Right hindlimb (tissue), 1 donor: ENCODE data around the gene OMA1.
A peak's percentile ranks its signal among the peaks of the same experiment; 100 is the strongest.
"Not testable (repeated sequence)": the region's sequence is repeated elsewhere in the genome, so short reads cannot be mapped to it uniquely, and the experiment has no call there.

Experiments used
- DNase-seq: peaks from one replicate; pipeline ENCODE4 v3.0.0-alpha.2; 2018

Gene OMA1

DNA sequence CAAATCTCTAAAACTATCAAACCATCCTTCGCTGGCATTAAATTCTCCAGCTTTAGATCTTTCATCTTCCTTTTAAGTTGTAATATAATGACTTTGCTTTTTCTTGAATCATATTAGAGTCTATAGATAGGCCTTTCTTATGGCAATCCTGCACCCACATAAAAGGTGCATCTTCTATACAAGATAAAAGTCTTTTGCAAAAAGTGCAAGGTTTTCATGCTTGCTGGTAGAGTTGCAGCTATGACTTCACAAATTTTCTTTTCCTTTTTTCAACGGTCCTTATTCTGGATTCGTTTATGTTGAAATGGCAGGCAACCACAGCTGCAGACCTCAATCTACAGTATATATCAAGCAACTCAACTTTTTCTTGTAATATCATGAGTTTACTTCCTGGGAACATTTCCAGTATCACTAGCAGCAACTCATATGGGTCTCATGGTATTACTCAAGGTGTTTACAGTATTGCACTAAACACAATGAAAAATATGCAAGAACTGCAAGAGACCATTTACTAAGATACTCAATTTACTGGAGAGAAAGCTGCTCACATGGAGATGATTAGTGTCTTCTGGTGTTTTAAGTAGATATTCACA lies 22.1 kb downstream of the OMA1 start:
- no peak for DNase-seq

DNA sequence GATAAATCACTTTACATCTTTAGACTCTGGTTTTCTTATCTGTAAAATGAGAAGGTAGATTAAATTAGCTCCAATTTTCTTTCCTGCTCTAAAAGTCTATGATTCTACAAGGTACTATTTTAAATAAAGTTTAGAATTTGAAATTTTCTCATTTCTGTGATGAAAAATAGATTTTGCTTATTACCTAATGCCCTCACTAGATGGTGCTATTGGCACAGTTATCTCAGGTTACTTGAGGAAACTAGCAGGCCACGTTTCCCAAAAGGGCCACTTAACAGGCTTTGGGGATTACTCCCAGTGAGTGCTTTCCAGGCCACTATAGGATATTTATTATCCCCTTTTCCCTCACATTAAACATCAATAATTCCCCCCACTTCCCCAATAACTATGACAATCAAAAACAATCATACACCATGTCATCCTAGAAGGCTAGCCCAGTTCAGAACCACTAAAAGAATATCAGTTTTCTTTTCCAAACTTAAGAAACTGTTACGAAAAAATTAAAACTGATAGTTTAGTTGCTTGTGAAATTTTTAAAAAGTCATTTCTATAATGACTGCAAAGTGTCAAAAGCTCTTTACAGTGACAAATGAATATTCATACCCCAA lies 30.6 kb downstream of the OMA1 start:
- peak; percentile 20 for DNase-seq

DNA sequence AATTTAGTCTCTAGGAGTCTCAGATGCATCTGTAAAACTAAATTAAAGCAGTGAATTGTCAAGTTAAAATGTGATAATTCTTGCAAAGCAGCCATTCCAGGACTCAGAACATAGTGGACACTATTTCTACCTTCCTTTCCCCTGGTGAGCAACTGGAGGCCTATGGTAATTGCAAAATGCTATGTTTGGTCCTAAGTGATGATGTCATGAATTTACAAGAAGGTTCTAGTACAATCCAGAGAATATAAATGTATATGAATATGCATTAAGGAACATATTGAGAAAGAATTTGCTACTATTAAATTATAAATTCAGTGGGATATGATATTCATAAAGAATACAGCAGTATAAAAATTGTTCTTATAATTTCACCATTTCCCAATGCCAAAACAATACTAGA lies 32.6 kb downstream of the OMA1 start:
- DNase-seq: no peak

DNA sequence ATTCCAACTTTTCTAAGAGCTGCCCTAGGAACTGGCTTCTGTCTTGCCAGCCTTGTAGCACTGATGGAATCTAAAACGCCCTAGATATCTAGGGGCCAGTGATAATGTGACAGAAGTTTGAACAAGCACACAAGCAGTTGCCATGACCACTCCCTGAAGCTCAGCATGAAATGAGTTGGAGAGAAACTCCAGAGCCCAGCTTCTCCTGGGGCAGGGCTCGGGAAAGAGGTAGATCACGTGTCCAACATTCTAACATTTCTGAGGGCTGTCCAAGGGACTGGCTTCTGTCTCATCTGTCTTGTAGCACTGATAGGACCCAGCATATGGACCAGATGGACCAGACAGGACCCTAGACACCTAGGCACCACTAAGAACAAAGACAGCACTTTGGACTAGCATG lies 37.9 kb downstream of the OMA1 start:
- no peak for DNase-seq

DNA sequence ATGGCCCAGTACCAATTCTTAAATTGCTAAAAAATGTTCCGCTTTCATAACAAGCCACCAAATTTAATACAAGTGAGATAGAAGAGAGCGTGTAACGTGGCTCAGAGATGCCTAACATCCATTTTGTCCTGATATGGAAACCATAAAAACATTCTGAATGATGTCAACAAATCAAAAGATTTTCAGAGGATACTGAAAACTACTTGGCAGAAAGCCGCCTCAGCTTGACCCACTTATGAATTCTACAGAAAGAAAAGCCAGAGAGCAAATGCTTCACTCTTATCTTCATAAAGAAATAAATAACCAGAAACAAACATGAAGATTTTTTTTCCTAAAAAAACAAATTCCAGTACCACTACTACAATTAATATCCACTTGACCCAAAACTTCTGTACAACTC lies 41.2 kb downstream of the OMA1 start:
- DNase-seq: no peak

DNA sequence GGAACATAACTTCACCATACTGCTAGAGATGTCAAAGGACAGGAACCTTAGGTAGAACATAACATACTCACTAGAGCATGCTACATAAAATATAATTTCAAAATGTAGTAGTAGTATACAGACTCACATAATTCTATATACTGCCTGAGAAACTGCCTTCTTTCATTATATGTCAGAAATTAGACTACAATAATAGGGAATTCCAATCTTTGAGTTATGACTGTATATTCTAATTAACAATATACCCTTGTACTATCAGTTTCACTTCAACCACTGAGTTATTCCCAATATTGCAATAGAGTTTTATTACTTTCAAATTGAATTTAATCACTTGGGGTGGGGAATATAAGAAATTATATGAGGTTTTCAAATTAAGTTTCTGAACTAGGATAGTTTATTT lies 44.0 kb downstream of the OMA1 start:
- DNase-seq: no peak

DNA sequence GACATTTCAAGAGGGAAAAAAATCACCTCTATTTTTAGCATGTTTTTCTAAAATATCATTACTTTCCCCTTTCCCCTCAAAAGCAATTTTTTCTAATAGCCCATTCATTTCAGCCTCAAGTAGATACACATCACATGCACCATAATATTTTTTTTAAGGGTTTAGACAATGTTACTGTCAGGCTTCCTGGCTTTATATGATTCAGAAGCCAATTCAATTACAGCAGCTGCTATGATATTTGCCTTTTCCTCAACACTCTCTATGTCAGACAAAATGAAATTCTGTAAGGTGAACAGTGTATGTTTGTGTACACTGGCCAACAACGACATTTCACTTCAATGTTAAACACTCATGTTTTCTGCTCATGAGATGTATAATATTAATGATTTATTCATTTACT lies 46.5 kb downstream of the OMA1 start:
- no peak for DNase-seq

DNA sequence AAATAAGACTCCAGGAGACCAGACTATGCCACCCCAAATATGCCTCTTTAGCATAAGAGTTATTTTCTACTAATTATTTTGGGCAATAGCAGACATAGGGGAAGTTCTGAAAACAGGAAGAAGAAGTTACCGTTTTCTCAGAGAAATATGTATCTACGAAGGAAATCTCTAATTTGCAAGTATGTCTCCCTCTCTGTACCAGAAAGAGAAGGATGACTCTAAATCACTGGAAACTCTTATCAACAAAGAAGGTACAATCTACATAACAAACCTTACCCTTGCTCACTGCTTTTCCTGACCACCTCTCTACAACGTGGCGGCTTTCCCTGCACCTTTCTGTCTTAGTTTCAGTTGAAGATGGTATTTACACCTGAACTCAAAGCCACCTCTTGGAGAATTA lies 49.0 kb downstream of the OMA1 start:
- no peak for DNase-seq

DNA sequence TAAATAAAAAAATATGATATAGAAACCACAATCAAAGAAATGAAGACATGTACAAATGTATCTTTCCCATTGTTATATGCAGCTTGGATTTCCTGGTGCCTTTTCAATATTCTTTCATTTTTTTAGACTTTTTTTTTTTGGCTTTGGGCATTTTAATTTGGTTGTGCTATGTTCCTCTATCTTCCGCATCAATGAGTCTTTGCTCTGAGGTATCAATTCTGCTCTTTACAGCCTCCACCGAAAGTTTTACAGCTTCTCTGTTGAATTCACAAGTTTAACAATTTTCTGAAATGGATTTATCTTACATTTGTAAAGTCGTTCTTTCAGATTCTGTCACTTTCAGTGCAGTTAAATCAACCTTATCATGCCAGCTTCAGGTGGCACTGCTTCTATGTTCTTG lies 50.5 kb downstream of the OMA1 start:
- no peak for DNase-seq

DNA sequence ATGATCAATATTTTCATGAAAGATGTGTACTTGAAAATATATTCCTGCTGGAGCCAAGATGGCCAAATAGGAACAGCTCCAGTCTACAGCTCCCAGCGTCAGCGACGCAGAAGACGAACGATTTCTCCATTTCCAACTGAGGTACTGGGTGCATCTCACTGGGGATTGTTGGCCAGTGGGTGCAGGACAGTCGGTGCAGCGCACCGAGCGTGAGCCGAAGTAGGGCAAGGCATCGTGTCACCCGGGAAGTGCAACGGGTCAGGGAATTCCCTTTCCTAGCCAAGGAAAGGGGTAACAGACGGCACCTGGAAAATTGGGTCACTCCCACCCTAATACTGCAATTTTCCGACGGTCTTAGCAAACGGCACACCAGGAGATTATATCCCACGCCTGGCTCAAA lies 57.6 kb downstream of the OMA1 start:
- DNase-seq: not testable (repeated sequence)

DNA sequence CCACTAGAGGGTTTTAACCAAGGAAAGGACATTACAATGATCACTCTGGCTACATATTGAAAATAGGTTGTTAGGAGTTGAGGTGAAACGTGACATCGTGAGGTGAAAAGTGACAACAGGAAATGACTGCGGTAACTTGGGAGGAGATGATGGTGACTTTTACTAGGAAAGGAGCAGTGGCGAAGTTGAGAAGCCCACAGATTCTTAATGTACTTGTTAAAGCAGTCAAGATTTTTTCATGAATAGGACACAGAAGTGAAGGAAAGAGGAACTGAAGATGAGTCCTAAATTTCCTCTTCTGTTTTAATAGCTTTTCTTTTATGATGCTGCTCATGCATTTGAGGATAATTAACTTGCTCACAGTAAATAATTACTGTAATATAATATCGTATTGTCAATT lies 59.5 kb downstream of the OMA1 start:
- DNase-seq: no peak

DNA sequence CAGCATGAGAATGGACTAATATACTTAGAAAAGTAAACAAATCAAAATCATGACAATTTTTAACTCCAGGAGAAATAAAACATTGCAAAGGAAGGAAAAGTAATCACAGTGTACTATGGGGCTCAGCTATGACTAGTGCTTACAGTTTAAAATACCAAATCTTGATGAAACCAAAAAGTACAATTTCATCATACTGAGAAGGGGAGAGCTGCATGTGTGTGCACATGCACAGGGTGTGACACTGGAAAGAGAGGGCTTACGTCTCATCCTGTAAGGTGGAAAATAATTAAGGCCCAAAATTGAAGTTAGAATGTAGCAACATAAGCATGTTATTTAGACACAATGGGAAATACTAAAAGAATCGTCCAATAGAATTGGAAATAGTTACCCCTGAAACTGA lies 64.6 kb downstream of the OMA1 start:
- DNase-seq: no peak

DNA sequence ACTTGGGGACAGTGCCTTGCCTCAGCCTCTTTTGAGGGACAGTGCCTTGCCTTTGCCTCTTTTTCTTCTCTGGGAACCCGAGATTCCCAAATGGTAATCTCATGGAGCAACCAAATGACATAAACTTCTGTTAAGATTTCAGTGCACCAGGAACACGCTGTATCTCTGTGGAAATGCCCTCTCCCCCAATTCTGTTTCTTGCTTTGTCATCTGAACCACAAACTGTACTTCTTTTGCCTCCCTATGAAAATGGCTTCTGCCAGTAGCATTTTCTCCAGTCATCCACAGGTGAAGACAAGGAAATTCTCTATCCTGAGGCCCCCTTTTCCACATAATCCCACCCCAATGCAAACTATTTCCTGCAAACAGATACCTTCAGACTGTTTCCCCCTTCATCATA lies 66.3 kb downstream of the OMA1 start:
- no peak for DNase-seq

DNA sequence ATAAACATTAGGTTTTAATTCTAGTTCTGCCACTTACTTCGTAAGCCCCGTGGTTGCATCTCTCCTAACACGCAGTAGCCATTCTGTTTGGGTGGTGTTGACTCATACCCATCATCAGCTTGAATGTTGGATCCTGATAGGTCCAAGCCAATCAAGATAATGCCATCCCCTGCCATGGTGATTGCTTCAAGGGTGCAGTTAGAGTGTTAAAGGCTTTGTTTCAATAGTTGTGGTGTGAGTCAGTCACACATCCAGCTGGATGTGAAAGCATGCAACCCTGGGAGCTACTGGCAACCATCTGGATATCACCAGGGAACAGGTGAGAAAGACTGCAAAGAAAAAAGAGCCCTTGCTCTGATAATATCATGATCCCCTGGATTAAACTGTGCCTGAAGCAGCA lies 69.1 kb downstream of the OMA1 start:
- DNase-seq: no peak

DNA sequence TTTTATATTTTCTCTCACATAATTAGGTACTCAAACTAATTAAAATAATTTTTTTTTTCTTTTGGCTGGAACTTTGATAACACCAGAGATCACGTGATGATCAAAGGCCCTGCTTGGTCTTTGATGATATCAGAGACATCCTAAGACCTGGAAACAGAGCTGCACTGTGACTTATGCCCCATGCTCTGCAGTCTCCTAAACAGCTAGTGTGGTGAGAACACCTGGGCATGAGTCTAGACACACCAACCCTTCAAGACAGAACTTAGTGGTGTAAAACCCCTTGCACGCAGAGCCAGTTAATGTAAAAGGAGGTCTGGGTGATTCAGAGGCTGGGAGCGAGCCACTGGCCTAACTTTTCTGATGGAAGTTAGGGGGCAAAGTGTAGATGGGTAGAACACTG lies 70.3 kb downstream of the OMA1 start:
- no peak for DNase-seq

DNA sequence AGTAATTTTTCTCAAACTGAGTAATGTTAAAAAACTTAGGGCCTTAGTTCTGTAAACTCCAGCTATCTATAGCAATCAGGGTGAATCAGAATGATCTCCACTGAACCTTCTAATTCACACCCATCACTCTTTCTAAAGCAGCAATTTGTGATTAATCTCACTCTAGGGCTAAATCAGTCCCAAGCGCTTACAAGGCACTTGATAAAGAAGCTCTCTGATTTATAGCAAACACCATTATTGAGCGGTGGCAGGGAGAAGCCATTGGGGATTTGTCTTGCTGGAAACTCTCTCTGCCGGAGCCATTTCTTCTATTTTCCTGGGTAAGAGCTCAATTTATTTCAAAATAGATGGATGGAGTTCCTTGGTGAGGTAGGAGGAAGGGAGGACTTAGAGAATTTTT lies 77.0 kb downstream of the OMA1 start:
- DNase-seq: no peak

DNA sequence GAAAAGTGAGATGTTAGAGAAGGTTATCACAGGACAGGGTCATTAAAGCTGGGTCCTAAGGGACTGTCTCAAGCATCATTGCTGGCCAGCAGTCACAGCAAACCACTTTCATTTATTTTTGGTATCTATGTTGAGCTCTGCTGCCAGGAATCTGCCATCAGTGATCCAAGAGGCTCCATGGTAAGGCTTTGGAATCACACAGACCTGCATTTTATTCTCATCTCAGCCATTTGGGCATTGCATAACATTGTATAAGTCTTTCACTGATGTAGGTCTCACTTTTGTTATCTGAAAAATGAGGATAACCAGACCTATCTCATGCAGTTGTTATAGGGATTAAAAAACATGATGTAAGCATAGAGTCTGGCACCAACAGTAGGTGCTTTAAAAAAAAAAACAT lies 77.5 kb downstream of the OMA1 start:
- DNase-seq: no peak

DNA sequence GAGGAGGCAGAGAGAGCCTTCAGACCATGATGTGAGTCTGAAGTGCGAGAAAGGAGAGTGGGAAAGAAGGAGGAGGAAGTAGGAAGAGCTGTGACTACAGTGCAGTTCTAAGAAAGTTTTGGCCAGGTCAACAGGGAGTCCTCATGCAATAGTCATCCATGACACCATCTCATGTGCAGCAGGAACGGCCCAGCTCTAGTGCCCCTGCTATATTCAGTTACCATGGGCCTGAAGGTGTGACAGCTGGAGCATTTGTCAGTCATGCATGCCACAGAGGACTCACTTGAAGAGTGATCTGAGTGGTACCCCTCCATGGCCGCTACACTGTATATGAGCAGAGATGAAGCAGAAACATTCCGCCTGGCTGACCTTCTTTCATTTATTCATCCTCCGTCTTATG lies 77.9 kb downstream of the OMA1 start:
- no peak for DNase-seq

DNA sequence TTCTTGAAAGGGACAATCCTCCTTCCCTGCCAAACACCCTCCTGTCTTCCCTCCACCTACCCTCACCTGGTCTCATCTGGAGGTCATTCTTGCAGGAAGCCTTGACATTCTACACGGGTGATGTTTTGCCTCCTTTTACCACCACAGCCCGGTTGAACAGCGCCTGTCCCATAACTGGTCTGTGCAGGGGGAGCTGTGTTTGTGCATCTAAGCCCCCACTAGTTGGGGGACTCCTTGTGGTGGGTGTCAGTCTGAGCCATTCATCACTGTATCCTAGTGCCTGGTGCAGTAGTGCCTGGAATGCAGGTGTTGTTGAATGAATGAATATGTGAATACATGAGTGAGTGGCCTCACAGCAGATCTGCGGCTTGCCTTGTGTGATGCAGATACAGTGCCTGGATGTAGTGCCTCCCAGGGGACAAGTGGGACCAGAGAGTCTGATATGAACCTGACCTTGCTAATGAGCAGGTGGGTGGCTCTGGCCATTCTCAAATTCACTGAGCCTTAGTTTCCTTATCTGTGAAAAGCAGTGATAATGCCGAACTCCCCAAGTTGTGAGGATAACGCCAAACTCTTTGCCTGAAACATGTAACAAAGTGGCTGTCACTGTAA lies 79.8 kb downstream of the OMA1 start:
- no peak for DNase-seq

DNA sequence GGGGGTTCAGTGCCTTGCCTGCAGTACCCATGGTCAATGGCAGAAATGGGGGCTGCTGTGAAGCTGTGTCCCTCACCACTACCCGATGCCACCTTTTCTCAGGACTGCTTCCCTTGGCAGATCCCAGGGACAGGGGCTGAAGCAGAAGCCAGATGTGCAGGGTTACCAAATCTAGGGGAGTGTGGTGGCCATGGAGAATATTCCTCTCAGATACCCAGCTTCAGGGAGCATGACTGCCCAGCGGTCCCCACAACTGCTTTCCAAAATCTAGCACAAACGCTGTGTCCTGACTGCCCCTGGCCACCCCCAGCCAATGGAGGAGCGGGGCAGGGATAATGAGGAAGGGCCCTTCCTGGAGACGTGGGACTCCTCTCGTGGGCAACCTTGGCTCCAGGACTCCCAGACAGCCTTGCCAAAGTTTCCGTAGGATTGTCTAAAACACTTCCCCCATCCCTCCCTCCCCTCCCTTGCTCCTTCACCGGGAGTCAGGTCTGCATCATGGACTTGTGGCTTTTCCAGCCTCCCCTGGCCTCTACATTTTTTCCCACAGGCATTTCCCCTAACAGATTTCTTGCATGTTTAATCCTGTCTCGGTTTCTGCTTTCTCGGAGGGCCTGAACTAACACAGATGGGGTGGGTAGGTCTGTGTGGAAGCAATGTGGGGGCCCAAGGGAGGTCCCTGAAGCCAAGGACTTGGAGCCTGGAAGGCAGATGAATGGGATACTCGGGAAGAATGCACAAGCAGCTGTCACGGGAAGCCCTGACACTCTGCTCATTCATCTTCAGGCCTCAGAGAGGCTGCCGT lies 80.5 kb downstream of the OMA1 start:
- DNase-seq: no peak

DNA sequence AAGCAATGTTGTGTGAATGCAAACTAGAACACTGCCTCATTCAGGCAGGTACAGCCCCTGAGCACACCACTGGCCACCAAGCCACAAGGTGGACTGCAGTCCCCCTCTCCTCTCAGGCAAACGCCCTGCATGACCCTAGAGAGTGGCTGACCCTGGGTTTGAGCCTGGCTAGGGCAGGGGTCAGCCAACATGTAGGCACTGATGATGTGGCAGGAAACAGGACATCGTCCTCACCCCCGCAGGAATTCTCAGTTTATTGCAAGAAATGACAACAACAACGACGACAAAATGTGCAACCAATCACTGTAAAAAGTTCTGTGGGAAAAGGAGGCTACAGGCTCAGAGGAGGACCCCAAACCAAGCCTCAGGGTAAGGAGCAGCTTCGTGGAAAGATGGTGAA lies 81.3 kb downstream of the OMA1 start:
- no peak for DNase-seq

DNA sequence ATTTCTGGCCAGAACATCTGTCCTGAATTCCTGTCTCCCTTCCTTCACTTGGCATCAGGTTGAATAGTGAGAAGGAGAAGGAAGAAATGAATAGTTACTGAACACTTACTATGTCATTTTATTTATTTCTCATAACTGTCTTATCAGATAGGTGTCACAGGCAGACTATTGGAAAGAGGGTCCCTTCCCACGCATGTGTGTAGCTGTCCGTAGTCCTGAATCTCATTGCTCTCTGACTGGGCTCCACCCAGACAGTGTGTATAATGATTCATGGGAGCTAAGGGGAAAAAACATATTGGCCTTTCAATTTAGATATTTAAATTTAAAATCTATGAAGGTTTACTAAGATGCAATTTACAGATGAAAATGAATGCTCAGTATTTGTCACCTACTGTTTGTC lies 86.1 kb downstream of the OMA1 start:
- DNase-seq: no peak

DNA sequence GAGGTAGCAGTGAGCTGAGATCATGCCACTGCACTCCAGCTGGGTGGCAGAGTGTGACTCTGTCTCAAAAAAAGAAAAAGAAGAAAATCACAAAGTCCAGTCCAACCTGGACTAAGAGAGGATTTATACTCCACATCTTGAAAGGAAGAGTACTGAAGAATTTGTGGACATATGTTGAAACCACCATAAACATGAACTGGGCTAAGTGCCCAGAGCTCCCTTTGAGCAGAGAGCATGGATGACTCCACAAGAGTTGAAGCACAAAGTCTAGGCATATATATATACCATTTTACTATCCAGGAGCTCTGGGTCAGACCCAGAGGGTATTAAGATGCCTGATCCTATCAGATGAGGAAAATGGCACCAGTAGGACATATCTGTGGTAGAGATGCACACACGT lies 86.6 kb downstream of the OMA1 start:
- DNase-seq: no peak

DNA sequence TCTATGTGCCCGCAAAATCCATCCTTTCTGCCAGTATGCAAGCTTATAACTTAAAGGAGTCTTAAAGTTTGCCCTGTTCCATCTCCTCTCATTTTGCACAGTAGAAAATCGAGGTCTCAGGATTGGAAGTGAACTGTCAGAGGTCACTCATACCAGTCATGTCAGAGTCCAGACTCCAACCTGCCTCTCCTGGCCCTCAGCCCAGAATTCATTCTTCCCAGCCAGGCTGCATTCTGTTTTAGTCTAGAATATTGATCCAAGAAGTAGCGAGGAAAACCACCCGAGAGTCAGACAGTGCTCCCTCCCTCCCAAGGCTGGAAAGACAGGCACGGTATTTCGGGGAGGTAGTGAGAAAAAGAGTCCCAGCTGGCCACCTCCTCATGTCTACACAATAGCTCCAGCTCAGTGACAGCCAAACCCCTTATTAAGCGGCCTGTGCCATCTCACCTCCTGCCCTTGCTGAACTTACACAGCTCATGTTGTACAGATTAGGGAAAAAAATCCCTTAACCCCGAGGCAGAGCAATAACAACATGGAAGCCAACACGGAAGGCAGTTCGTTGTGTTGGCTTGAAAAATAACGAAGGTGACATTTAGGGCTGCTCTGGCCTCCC lies 89.4 kb downstream of the OMA1 start:
- DNase-seq: no peak
